Kidney glomerular epithelial cell (primary cell): ENCODE measurements around the gene MPI.
"Not testable (repeated sequence)": the region's sequence is repeated elsewhere in the genome, so short reads cannot be mapped to it uniquely, and the experiment has no call there.

Source experiments
- DNase-seq: peaks from one replicate; lab custom pipeline; 2025; lab: John Stamatoyannopoulos, UW

Gene MPI

GRCh38 chr15:74891469-74891868 is 1.6 kb downstream of the MPI start:
- DNase-seq, result no peak

GRCh38 chr15:74892313-74892712 is 2.5 kb downstream of the MPI start:
- no peak for DNase-seq

GRCh38 chr15:74892931-74893330 is 3.1 kb downstream of the MPI start:
- no peak for DNase-seq

GRCh38 chr15:74893627-74894026 is 3.8 kb downstream of the MPI start:
- no peak for DNase-seq

- DNase-seq, result not testable (repeated sequence)
These were observed 4.5 kb downstream of the MPI start for GRCh38 chr15:74894383-74894782.

GRCh38 chr15:74895830-74896229 is 6.0 kb downstream of the MPI start:
- no peak for DNase-seq

GRCh38 chr15:74896316-74896715 is 6.5 kb downstream of the MPI start:
- DNase-seq, result no peak

GRCh38 chr15:74897300-74897701 is 7.5 kb downstream of the MPI start:
- DNase-seq, result no peak

GRCh38 chr15:74901612-74902063 is 11.8 kb downstream of the MPI start:
- peak; percentile 34 for DNase-seq

GRCh38 chr15:74902295-74903075 is 12.6 kb downstream of the MPI start:
- no peak for DNase-seq

- no peak for DNase-seq
These were observed 13.8 kb downstream of the MPI start for GRCh38 chr15:74903676-74904075.

GRCh38 chr15:74904190-74904805 is 14.5 kb downstream of the MPI start:
- DNase-seq, result no peak

GRCh38 chr15:74906067-74906449 is 16.2 kb downstream of the MPI start:
- DNase-seq, result no peak

GRCh38 chr15:74906450-74907162 is 16.8 kb downstream of the MPI start, which contains the start of gene FAM219B:
FAM219B (minus strand) TSS chr15:74906851; CDS start chr15:74906800, 51 bp downstream.
- peak; percentile 69 for DNase-seq

- DNase-seq, result no peak
These were observed 17.5 kb downstream of the MPI start for GRCh38 chr15:74907163-74907870.

GRCh38 chr15:74908635-74909034 is 18.8 kb downstream of the MPI start:
- DNase-seq, result no peak

- DNase-seq, result no peak
These were observed 23.2 kb downstream of the MPI start for GRCh38 chr15:74913041-74913440.

- DNase-seq, result not testable (repeated sequence)
These were observed 24.0 kb downstream of the MPI start for GRCh38 chr15:74913799-74914198.

GRCh38 chr15:74917676-74918075 is 27.8 kb downstream of the MPI start:
- no peak for DNase-seq

- DNase-seq, result no peak
These were observed 30.6 kb downstream of the MPI start for GRCh38 chr15:74920456-74920855.

- no peak for DNase-seq
These were observed 34.7 kb downstream of the MPI start for GRCh38 chr15:74924525-74924924.

- DNase-seq, result no peak
These were observed 38.9 kb downstream of the MPI start for GRCh38 chr15:74928771-74929198.
